H9 (cell line): ENCODE measurements around the gene DCAF10. TPM values are rescaled to one million over a fixed set of nuclear protein-coding genes. Genes with fewer than 3 reads are reported as not detected.

ENCODE experiments used
- DNase-seq: peaks from one replicate; pipeline ENCODE4 v3.0.0-alpha.2; 2017
- H2AFZ ChIP-seq: one replicate; pipeline ENCODE4 v1.6.1; 2013; ENCODE audit warnings: mild to moderate bottlenecking, low read length, control low read depth, moderate library complexity
- H2AK5ac ChIP-seq: 2 replicates; pipeline ENCODE4 v1.6.1; 2013; ENCODE audit warnings: low read length, control low read depth, mixed read lengths; ENCODE audit not compliant: insufficient read length
- H2BK120ac ChIP-seq: one replicate; pipeline ENCODE4 v1.6.1; 2013; ENCODE audit warnings: low read depth, mild to moderate bottlenecking, low read length, control low read depth, inconsistent platforms; ENCODE audit not compliant: poor library complexity, severe bottlenecking
- H2BK12ac ChIP-seq: 2 replicates; pipeline ENCODE4 v1.6.1; 2013; ENCODE audit warnings: low read length, control low read depth, mixed read lengths, low read depth; ENCODE audit not compliant: insufficient read length
- H2BK15ac ChIP-seq: 2 replicates; pipeline ENCODE4 v1.6.1; 2013; ENCODE audit warnings: low read depth, low read length, control low read depth
- H2BK20ac ChIP-seq: one replicate; pipeline ENCODE4 v1.6.1; 2013; ENCODE audit warnings: low read depth, mild to moderate bottlenecking, low read length, control low read depth, inconsistent platforms; ENCODE audit not compliant: poor library complexity, severe bottlenecking
- H2BK5ac ChIP-seq: 2 replicates; pipeline ENCODE4 v1.6.1; 2013; ENCODE audit warnings: low read length, control low read depth, mixed read lengths; ENCODE audit not compliant: insufficient read length
- H3K14ac ChIP-seq: 2 replicates; pipeline ENCODE4 v1.6.1; 2013; ENCODE audit warnings: low read length, control low read depth; ENCODE audit not compliant: insufficient read depth
- H3K18ac ChIP-seq: 2 replicates; pipeline ENCODE4 v1.6.1; 2013; ENCODE audit warnings: low read depth, mild to moderate bottlenecking, mixed read lengths, low read length, control low read depth; ENCODE audit not compliant: insufficient read length
- H3K23ac ChIP-seq: 2 replicates; pipeline ENCODE4 v1.6.1; 2013; ENCODE audit warnings: low read length, control low read depth, mixed read lengths, low read depth; ENCODE audit not compliant: insufficient read length
- H3K23me2 ChIP-seq: 2 replicates; pipeline ENCODE4 v1.6.1; 2013; ENCODE audit warnings: low read depth, mild to moderate bottlenecking, mixed read lengths, low read length, control low read depth; ENCODE audit not compliant: insufficient read length, poor library complexity, severe bottlenecking
- H3K27ac ChIP-seq: 2 replicates; pipeline ENCODE4 v1.5.1; 2013; ENCODE audit warnings: low read length, control low read depth, mixed read lengths, low read depth; ENCODE audit not compliant: insufficient read length
- H3K27me3 ChIP-seq: 2 replicates; pipeline ENCODE4 v1.6.1; 2013; ENCODE audit warnings: low read length, control low read depth, inconsistent platforms; ENCODE audit not compliant: insufficient read depth
- H3K4ac ChIP-seq: 2 replicates; pipeline ENCODE4 v1.6.1; 2013; ENCODE audit warnings: low read depth, mild to moderate bottlenecking, control low read depth, inconsistent platforms, low read length, moderate library complexity
- H3K4me1 ChIP-seq: 2 replicates; pipeline ENCODE4 v1.6.1; 2013; ENCODE audit warnings: low read length, control low read depth, inconsistent platforms; ENCODE audit not compliant: insufficient read depth
- H3K4me2 ChIP-seq: 2 replicates; pipeline ENCODE4 v1.6.1; 2013; ENCODE audit warnings: low read length, control low read depth, mixed read lengths; ENCODE audit not compliant: insufficient read length, insufficient read depth
- H3K56ac ChIP-seq: 2 replicates; pipeline ENCODE4 v1.6.1; 2013; ENCODE audit warnings: low read depth, mild to moderate bottlenecking, mixed read lengths, low read length, control low read depth; ENCODE audit not compliant: insufficient read length
- H3K79me1 ChIP-seq: 2 replicates; pipeline ENCODE4 v1.6.1; 2013; ENCODE audit warnings: low read depth, mild to moderate bottlenecking, moderate library complexity, low read length, control low read depth, inconsistent platforms; ENCODE audit not compliant: insufficient read depth, poor library complexity, severe bottlenecking
- H3K79me2 ChIP-seq: 2 replicates; pipeline ENCODE4 v1.6.1; 2013; ENCODE audit warnings: low read length, control low read depth, inconsistent platforms; ENCODE audit not compliant: insufficient read depth
- H3K9ac ChIP-seq: 2 replicates; pipeline ENCODE4 v1.6.1; 2013; ENCODE audit warnings: low read length, control low read depth, mixed read lengths; ENCODE audit not compliant: insufficient read length; ENCODE audit errors: extremely low read depth
- H3K9me3 ChIP-seq: one replicate; pipeline ENCODE4 v1.6.1; 2013; ENCODE audit warnings: low read depth, low read length, inconsistent platforms; ENCODE audit not compliant: control insufficient read depth
- H3T11ph ChIP-seq: one replicate; pipeline ENCODE4 v1.6.1; 2013; ENCODE audit warnings: mild to moderate bottlenecking, low read length, control low read depth, inconsistent platforms
- H4K20me1 ChIP-seq: one replicate; pipeline ENCODE4 v1.6.1; 2013; ENCODE audit not compliant: control insufficient read depth, insufficient read length, insufficient read depth
- H4K5ac ChIP-seq: 2 replicates; pipeline ENCODE4 v1.6.1; 2013; ENCODE audit warnings: low read depth, mild to moderate bottlenecking, mixed read lengths, low read length, control low read depth; ENCODE audit not compliant: insufficient read length
- H4K8ac ChIP-seq: replicated peaks from 2 replicates; pipeline ENCODE4 v1.6.1; 2013; ENCODE audit warnings: low read length, control low read depth, mixed read lengths, low read depth; ENCODE audit not compliant: insufficient read length
- H4K91ac ChIP-seq: 2 replicates; pipeline ENCODE4 v1.6.1; 2013; ENCODE audit warnings: low read depth, mild to moderate bottlenecking, moderate library complexity, mixed read lengths, low read length, control low read depth; ENCODE audit not compliant: insufficient read length
- H3K27ac Mint-ChIP-seq, 3 experiments: 2 replicates in 2 of 3; 3 replicates in 1 of 3; pipeline ENCODE4 v1.8.0; 2020 to 2021; ENCODE audit warnings: mixed read lengths in 3 of 3, mild to moderate bottlenecking in 1 of 3, moderate library complexity in 1 of 3
- H3K27me3 Mint-ChIP-seq: 2 replicates; pipeline ENCODE4 v1.8.0; 2021; ENCODE audit warnings: low read depth, mild to moderate bottlenecking, moderate library complexity, mixed read lengths
- H3K36me3 Mint-ChIP-seq, 3 experiments: 2 replicates in 2 of 3; 3 replicates in 1 of 3; pipeline ENCODE4 v1.8.0; 2020 to 2021; ENCODE audit warnings: low read depth in 3 of 3, mixed read lengths in 3 of 3; ENCODE audit not compliant: insufficient read depth in 1 of 3
- H3K4me1 Mint-ChIP-seq, 2 experiments: 2 replicates each; pipeline ENCODE4 v1.8.0; 2020; ENCODE audit warnings: mixed read lengths in 2 of 2
- H3K4me3 Mint-ChIP-seq, 2 experiments: 2 replicates in 1 of 2; 3 replicates in 1 of 2; pipeline ENCODE4 v1.8.0; 2020 to 2021; ENCODE audit warnings: mild to moderate bottlenecking in 2 of 2, mixed read lengths in 2 of 2, moderate library complexity in 1 of 2
- H3K9me3 Mint-ChIP-seq, 2 experiments: 2 replicates in 1 of 2; 3 replicates in 1 of 2; pipeline ENCODE4 v1.8.0; 2020; ENCODE audit warnings: mild to moderate bottlenecking in 2 of 2, mixed read lengths in 2 of 2, moderate library complexity in 1 of 2
- WGBS: extraction: QIAGEN DNeasy Blood & Tissue Kit; methylation state at CpG from one replicate; pipeline ENCODE4 v1.1.7; 2013; ENCODE audit warnings: missing lambda C conversion rate, low lambda C conversion rate, mixed read lengths; ENCODE audit not compliant: insufficient read length; ENCODE audit errors: extremely low coverage; 5-methylcytosine and 5-hydroxymethylcytosine counted together
- total RNA-seq: library from RNA; stranded (reverse); gene quantifications from 2 replicates; pipeline ENCODE4 v1.2.1, GENCODE V29; 2021
- TF ChIP-seq, protein P1 (sequence below): fragments of 200-600 bp; sonication (generic); conservative IDR thresholded peaks from 3 replicates; pipeline ENCODE4 v1.8.0; 2021; ENCODE audit warnings: antibody characterized with exemption, mild to moderate bottlenecking

Gene DCAF10
- total RNA-seq, 1 experiment from 2014 or later: 13.4 TPM

DNA sequence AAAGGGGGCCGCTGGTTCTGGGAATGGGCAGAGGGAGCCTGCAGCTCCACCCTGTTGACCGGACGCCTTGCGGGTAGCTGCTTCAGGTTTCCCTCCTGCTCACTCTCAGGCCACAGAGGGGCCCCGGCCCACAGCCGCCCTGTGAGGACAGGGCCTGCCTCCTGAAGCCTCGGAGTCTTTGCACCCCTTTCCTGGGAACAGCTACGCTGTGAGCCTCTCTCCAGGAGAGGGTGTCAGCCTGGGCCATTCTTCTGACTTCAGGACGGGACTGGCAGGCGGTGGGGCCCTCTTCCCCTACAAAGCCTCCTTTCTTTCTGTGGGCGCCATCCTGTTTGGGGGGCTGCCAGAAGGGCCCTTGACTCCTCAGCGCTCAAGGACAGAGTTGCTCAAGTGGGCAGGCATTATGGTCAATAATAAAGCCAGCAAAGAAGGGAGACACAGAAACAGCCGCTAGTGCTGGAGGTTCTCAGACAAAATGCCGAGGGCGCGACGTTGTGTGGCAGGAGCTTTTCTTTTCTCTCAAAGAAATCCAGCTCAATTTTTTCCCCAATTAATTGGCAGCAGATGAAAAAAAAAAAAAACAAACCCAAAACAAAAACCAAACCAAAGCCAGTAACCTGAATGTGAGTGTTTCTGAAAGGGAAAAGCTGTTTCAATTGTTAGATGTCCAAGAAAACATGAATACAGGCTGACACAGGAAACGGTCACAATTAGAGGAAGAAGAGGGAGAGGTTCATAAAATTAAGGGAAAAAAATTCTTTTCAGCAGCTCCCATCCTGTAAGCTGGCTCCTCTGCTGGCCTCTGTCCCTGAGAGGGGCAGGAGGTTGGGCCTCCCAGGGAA is 116.1 kb downstream of the DCAF10 start:
- H2BK15ac ChIP-seq: no peak overlapping the region
- Mint-ChIP-seq H3K4me1 (peaks cover 30 to 45% of the 10 kb centered on the region in 2 experiments), H3K4me3 (no peak overlapping the region), H3K9me3 (no peaks in the 10 kb centered on the region), H3K27me3 (no peaks in the 10 kb centered on the region), H3K27ac (peak overlapping the region in 1 of 3 experiments; percentile 65; a peak in 1 of 7 replicates), H3K36me3 (peaks cover 0 to 8% (median 0%) of the 10 kb centered on the region in 3 experiments; a peak in 1 of 7 replicates)
- H4K5ac ChIP-seq: no peak overlapping the region
- H3K79me1 ChIP-seq: no peaks in the 10 kb centered on the region
- no peak overlapping the region for H4K8ac ChIP-seq
- H3K4me2 ChIP-seq: no peak overlapping the region
- H3K27me3 ChIP-seq: no peaks in the 10 kb centered on the region
- H2BK12ac ChIP-seq: no peak overlapping the region
- H3K14ac ChIP-seq: no peak overlapping the region
- no peak overlapping the region for H3K9ac ChIP-seq
- no peak overlapping the region for H2AFZ ChIP-seq
- H3K23ac ChIP-seq: no peak overlapping the region
- H4K20me1 ChIP-seq: no peaks in the 10 kb centered on the region
- no peak overlapping the region for H2BK120ac ChIP-seq
- no peak overlapping the region for H3K4ac ChIP-seq
- H3K23me2 ChIP-seq: no peaks in the 10 kb centered on the region
- H3T11ph ChIP-seq: no peak overlapping the region
- no peak overlapping the region for H3K18ac ChIP-seq
- H4K91ac ChIP-seq: no peak overlapping the region
- no peak overlapping the region for H3K27ac ChIP-seq
- H3K79me2 ChIP-seq: no peaks in the 10 kb centered on the region
- DNase-seq: no peak
- TF ChIP-seq, protein P1, sequence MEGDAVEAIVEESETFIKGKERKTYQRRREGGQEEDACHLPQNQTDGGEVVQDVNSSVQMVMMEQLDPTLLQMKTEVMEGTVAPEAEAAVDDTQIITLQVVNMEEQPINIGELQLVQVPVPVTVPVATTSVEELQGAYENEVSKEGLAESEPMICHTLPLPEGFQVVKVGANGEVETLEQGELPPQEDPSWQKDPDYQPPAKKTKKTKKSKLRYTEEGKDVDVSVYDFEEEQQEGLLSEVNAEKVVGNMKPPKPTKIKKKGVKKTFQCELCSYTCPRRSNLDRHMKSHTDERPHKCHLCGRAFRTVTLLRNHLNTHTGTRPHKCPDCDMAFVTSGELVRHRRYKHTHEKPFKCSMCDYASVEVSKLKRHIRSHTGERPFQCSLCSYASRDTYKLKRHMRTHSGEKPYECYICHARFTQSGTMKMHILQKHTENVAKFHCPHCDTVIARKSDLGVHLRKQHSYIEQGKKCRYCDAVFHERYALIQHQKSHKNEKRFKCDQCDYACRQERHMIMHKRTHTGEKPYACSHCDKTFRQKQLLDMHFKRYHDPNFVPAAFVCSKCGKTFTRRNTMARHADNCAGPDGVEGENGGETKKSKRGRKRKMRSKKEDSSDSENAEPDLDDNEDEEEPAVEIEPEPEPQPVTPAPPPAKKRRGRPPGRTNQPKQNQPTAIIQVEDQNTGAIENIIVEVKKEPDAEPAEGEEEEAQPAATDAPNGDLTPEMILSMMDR: no peak
- no peak overlapping the region for H2BK20ac ChIP-seq
- H3K9me3 ChIP-seq: no peaks in the 10 kb centered on the region
- no peak overlapping the region for H3K56ac ChIP-seq
- no peaks in the 10 kb centered on the region; the same call in 1 of the 2 replicates for H3K4me1 ChIP-seq
- no peak overlapping the region for H2AK5ac ChIP-seq
- no CpG with 5 or more reads among the region's 18 CpGs for WGBS
- no peak overlapping the region for H2BK5ac ChIP-seq

Other genes starting within 250 kb of the DCAF10 start
- gene FBXO10, start 224.4 kb upstream of the DCAF10 start, total RNA-seq: 16.2 and 16.8 TPM in 2 replicates
- 123 and 124 TPM in 2 replicates for gene TOMM5, start 208.2 kb upstream of the DCAF10 start, total RNA-seq
- gene FRMPD1, start 149.8 kb upstream of the DCAF10 start, total RNA-seq: 0.04 and 0.13 TPM in 2 replicates
- gene TRMT10B, start 47.0 kb upstream of the DCAF10 start, total RNA-seq: 5.0 and 5.7 TPM in 2 replicates
- gene EXOSC3, start 15.7 kb upstream of the DCAF10 start, total RNA-seq: 81.0 and 93.8 TPM in 2 replicates
- gene SLC25A51, start 103.3 kb downstream of the DCAF10 start, total RNA-seq: 12.4 and 12.9 TPM in 2 replicates